NCI-H1436 treated with DMSO at 0.1 percent for 48 hours (cell line): ENCODE measurements around the gene ZNF76.

Experiments used
- DNase-seq: peaks from one replicate; lab custom pipeline; 2025; lab: John Stamatoyannopoulos, UW

ZNF76 gene

DNA sequence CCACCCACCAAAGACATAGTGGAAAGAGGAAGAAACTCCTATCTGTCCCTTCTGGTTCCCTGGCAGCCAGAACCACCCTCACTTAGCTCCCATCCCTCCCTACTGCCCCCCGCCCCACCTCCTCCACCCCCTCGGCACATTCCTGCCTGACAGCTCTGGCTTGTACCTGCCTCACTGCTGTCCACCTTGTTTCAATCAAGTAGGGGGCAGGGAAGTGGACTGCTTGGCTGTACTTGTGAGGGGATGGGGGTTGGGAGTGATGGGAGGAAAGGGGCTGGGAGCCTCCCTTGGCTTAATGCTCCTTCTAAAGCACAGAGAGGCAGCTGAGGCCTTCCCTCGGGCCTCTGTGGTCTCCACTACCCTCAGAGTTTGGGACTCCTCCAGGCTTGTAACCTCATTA is 22.1 kb upstream of the ZNF76 start:
- DNase-seq, result no peak

DNA sequence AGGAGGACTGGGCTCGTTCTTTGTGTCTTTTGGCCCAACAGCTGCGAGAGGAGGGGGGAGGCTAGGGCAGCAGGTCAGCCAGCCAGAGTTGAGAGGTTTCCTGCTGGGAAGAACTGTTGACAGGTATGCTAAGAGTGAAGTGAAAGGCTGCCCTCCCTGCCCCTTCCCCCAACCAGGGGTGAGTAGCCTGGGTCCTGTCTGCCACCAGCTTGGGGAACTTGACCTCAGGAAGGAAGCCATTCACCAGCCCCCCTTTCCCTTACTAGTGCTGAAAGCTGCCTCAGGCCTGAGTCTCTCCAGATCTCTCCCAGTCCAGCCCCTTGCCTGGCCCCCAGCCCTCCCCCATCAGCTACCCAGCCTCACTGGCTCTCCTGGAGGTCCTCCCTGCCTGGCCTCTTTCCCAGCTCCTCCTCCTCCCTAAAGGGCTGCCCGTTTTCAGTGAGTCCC is 20.7 kb upstream of the ZNF76 start:
- no peak for DNase-seq

DNA sequence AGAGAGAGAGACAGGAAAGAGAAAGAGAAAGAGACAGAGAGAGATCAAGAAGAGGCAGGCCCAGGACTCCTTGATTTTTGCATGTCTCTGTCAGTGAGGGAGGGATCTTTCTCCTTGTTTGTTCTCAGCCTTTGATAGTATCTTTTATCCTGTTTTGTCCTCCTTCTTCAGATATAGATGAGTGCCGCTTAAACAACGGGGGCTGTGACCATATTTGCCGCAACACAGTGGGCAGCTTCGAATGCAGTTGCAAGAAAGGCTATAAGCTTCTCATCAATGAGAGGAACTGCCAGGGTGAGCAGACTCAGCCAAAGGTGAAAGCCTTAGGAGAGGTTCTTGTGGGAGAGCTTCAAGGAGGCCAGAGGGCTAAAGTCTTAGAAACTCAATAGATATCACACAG is 20.0 kb upstream of the ZNF76 start:
- no peak for DNase-seq

DNA sequence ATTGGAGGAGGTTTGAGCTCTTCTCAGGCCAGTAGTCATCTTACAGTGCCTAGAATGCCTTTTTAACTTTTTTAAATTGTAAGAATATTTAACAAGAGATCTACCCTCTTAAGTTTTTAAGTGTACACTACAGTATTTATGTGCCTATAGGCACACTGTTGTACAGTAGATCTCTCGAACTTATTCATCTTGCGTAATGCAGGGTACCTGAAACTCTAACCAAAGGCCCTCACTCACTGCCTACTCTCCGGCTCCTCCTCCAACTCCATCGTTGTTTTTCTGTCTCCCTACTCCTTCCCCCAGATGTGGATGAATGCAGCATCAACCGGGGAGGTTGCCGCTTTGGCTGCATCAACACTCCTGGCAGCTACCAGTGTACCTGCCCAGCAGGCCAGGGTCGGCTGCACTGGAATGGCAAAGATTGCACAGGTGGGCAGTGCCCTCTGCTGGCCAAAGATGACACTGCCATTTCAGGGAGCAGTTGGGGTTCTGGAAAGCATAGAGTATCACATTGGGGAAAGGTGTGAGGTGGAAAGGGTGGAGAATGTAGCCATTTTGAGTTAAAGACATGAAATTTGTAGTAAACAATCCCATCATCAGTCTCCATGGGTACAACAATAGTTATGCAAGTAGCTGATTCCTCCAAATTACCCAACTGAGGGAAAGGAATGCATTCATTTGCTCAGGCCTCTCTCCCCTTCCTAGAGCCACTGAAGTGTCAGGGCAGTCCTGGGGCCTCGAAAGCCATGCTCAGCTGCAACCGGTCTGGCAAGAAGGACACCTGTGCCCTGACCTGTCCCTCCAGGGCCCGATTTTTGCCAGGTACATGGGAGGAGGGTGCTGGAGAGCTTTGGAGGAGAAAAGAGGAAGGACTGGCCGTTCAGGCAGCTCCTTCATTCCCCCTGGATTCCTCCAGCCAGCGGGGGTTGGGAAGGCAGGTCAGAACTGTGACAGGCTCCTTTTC is 18.4 kb upstream of the ZNF76 start:
- no peak for DNase-seq

DNA sequence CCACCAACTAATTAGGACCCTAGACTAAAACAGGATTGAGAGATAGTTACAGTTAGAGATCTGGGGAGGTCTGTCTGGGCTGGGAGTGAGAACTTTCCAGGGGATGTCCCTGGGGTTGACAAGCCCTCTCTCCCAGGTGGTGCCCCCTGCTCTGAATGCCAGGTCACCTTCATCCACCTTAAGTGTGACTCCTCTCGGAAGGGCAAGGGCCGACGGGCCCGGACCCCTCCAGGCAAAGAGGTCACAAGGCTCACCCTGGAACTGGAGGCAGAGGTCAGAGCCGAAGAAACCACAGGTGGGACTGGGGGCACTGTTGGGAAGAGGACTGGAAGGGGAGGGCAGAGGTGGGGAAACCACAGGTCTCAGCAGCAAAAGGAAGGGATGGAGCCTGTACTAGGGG is 17.0 kb upstream of the ZNF76 start:
- DNase-seq, result no peak

DNA sequence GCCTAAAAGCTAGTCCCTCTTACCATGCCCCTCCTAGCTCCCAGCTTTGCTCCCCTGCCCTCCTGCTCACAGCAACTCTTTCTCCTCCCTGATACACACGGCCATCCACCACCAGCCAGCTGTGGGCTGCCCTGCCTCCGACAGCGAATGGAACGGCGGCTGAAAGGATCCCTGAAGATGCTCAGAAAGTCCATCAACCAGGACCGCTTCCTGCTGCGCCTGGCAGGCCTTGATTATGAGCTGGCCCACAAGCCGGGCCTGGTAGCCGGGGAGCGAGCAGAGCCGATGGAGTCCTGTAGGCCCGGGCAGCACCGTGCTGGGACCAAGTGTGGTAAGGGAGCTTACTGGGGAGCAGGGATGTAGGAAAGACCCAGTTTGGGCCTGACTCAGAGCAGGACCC is 16.6 kb upstream of the ZNF76 start:
- no peak for DNase-seq

DNA sequence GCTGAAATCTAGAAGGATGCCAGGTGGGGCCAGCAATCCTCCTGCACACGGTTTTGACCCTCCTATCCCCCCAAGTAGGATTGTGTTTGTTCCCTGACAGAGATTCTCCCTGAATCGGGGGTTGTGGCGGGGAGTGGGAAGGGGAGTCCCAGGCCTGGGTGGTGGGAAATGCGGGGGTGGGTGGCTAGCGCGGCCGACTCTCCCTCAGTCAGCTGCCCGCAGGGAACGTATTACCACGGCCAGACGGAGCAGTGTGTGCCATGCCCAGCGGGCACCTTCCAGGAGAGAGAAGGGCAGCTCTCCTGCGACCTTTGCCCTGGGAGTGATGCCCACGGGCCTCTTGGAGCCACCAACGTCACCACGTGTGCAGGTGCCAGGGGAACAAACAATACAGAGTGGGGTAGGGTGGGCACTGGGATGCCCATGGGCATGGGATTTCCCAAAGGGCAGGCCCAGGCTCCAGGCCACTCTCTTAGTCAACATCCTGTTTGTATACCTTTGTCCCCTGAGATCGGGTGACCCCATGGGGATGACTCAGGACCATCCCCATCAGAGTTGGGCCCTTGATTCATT is 16.1 kb upstream of the ZNF76 start:
- no peak for DNase-seq

DNA sequence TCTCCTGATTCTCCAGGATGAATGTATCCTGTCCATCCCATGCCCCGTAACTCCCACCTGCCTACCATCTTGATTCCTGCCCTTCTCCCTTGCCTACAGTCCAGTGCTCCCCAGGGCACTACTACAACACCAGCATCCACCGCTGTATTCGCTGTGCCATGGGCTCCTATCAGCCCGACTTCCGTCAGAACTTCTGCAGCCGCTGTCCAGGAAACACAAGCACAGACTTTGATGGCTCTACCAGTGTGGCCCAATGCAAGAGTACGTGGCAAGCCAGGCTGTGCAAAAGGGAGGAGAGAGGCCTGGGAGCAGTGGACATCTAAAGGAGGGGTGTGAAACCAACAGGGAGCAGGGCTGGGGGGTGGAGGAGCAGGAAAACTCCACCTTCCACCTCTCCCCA is 15.0 kb upstream of the ZNF76 start:
- DNase-seq, result no peak

DNA sequence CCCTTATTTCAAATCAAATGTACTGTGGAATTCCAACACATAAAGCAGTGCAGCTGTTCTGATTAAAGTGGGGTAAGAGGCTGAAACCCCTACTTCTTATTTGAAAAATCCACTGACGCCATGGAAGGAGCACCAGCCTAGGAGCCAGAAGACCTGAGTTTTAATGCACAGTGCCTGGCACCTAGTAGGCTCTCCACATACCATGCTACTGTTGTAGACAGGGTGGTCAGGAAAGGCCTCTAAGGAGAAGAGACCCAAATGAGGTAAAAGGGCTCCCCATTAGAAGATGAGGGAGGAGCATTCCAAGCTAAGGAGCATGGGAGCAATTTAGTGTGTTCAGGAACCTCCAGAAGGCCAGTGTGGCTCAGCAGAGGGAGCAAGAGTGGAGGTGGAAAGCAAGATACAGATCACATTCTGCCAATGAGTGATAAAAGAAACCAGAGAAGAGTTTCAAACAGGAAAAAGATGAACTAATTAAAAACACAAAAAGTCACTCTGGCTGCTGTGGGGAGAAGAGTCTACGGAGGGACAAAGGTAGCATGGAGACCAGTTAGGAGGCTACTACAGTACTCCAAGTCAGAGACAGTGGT is 11.8 kb upstream of the ZNF76 start:
- DNase-seq, result no peak

DNA sequence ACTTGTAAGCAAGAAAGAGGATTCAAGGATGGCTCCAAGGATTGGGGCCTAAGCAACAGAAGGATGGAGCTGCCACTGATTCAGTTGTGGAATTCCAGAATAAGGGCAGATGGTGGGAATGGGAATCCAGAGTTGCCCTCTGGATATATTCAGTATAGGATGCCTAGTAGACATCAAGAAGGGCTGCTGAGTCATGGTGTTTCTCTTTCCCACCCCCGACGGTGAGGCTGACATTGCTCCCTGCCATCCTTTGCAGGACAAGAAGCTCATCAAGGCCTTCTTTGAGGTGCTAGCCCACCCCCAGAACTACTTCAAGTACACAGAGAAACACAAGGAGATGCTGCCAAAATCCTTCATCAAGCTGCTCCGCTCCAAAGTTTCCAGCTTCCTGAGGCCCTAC is 11.2 kb upstream of the ZNF76 start:
- no peak for DNase-seq

DNA sequence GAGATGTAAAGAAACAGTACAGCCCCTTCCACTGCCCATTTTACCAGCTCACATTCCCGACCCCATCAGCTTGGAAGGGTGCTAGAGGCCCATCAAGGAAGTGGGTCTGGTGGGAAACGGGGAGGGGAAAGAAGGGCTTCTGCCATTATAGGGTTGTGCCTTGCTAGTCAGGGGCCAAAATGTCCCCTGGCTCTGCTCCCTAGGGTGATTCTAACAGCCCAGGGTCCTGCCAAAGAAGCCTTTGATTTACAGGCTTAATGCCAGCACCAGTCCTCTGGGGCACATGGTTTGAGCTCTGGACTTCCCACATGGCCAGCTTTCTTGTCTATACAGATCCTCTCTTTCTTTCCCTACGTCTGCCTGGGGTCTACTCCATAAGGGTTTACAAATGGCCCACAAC is 10.6 kb upstream of the ZNF76 start:
- DNase-seq, result no peak

DNA sequence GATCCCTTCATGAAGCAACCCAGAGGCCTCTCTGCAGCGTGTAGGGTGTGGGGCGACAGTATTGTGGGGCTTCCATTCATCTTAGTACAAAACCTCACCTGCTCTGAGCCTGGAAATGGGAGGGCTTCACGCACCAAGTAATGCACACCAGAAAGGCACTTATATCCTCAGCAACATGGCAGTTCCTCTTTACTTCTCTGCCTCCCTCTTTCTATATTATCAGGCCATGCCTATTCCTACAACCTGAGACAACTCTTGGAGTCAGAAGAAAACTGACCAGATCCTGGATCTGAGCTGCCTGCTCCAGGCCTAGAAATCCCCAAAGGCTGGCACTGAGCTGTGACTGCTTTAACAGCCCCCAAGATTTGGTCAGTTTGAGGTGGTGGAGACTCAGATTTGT is 7.6 kb upstream of the ZNF76 start:
- no peak for DNase-seq

DNA sequence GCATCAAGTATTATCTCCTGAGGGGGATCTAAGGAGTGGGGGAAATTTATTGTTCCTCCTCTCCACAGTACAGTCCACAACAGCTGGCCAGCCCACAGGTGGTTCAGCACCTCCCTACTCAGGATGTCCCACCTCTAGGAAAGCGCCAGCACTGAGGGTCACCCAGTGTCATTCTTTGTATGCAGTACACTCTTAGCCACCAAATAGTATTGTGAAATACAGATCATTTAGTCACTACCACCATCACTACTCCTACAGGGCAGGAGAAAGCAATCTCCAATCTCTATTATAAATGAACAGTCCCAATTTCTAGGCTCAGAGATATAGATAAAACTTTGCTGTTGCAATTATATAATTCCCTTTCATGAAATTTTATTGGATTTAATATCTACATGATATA is 6.3 kb upstream of the ZNF76 start:
- DNase-seq, result no peak

DNA sequence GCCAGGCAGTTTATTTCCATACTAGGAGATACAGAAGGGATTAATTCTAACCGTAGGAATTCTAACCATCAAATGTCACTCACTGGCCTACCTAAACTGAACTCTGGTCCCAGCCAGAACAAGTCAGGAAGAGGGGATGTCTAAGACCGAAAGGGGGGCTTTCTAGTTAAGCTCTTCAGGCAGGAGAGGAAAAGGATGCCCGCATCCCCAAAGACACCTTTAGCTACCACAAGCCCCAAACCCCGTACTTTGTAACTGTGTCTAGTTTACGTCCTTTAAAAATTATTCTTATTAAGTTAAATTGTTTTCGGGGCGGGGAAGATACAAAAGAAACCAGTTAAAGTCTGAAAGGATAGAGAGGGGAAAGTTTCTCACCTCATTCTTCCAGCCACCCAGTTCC is 1.2 kb upstream of the ZNF76 start:
- no peak for DNase-seq

DNA sequence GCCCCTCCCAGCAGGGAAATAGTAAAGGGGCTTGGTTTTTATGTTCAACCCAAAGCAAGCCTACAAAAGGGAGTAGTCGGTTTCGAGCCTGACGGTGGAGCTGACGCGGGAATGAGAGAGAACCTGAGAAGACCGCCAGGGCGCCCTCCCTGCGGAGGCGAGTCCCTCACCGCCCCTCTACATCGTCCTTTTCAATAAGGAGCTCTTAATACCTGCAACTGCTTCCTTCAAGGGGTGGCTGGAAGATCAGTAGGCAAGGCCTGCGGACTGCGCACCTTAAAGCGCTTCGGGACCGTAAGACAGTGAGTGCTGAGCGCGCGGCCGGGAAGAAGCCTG is 709 bp upstream of the ZNF76 start:
- DNase-seq, result no peak

DNA sequence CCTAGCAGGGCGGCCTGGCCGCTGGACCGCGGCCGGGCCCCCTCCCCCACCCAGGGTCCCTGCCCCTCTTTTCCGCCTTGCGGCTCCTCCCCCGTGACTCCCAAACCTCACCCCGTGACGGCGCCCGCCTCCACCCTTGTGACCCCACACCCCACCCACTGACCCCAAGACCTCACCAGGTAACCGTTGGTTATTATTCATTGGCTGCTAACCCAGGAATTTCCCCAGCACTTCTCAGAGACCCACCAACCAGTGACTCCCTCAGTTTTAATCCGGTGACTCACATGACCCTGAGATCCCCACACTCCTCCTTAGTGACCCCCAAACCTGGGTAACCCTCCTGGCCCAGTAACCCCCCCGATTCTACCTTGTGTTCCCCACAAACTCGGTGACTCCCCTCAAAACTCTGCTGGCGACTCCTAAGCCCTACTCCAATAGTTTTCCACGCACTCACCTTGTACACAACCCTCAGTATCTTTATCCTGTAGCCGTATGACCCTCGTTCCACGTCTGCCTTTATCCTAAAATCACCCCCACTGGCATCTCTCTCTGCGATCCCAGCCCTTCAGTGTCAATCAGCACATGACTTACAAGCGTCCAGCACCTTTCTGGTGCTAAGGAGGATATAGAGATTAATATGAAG is 534 bp downstream of the ZNF76 start:
- no peak for DNase-seq

DNA sequence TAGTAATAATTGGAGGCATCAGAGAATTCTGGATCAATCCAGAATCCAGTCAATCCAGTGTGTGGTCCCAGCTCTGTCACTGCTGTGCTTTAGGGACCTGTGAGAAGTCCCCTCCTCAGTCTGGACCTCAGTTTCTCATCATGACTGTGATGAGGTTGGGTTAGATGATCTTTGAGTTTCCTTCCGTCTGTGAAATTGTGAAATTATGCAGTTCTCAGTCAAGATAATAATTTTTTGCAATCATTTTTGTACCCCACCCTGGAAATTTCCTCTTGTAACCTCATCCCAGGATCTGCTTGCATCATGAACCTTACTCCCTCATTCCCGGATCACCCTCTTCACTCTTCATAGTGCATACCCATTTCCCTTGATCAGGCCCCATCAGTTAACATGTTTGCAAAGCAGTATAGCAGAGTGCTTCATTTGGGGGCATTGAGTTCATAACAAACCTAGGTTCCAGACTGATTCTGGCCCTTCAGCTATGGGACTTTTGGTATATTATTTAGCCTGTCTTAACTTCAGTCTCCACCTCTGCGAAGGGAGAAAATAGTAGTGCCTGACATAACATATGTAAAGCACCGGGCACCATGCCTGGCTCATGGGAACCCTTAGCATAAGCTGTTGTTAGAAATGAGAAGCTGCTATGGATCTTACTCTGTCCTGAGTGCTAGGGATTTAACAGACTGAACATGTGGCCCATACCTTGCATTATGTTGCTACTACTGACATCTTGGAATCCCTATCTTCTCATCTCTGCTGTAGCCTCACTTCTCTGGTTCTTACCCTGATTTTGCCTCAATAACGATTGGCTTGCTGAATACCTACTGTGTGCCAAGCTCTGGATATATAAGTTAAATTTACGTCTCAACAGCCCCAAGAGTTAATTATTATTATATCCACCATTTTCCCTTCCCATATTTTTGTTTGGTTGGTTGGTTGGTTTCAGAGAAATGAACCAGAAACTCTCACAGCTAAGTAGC is 1.3 kb downstream of the ZNF76 start:
- no peak for DNase-seq

DNA sequence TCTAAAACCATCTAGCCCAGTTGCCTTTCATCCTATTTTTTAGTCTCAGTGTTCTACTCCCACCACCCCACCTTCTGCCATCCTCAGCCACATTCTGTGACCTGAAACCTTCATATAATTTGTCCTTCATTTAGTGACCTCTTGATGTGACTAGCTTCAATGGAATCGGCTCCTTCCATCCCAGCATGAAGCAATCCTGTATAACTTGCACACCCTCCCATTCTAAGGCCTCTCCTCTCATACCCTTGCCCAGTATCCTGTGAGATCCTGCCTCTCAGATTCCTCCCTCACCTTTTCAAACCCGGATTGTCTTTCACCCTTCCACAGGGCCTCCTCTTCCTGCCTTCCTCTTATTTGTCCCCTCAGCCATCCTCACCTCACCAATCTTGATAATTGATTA is 3.1 kb downstream of the ZNF76 start:
- DNase-seq, result no peak

DNA sequence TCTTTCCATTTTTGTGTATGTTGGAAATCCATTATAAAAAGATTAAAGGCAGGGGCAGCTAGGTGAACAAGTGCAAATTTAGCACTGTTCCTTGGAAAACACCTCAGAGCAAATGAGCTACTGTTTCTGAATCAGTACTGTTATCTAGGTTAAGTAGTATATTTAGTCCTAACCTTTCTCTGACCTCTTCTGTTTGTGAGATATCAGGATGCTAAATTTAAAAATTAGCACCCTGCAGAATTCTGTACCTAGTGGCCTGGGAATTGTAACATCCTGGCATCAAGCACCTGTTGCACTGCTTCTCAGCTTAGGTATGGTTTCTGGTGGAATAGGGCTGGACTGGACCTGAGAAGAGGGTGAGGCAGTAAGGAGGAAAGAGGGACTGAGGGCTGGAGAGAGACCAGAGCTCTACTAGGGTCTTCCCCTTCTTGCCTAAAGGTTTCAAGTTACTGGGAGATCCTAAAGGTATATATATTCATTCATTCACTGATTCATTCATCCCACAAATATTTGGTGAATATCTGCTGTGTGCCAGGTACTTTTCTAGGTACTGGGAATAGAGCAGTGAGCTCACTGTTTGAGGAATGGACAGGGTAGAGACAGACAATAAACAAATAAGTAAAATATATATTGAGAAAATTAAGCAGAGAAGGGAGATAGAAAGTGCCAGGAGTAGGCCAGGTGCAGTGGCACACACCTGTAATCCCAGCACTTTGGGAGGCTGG is 5.2 kb downstream of the ZNF76 start:
- no peak for DNase-seq

DNA sequence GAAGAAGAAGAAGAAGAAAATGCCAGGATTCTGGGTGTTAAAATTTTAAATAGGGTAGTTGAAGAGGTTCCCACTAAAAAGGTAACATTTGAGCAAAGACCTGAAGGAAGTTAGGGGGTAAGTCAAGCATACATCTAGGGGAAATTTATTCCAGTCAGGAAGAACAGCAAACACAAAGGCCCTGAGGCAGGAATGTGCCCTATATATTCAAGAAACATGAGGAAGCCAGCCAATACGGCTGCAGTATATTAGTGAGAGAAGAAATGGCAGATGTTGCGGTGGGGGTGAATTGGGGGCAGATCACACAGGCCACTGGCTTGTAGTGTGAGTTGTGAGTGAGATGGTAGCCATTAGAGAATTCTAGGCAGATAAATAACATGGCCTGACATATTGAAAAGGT is 6.0 kb downstream of the ZNF76 start:
- DNase-seq, result no peak

DNA sequence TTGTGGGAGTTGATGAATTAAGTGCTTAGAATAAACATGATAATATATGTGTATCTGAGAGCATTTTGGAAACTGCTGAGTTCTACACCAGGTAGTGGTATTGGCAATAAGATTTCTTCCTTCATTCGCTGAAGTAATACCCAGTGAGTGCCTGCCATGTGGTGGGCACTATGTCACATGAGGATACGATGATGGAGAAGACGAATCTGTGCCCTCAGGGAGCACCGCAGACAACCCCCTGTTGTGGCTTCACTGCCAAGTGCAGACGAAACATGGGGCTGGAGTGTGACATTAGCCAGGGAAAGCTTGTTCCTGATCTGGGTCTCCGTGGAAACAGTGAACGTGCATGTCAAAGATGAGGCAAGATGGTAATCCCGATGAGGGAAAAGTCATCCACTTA is 7.9 kb downstream of the ZNF76 start:
- no peak for DNase-seq
